SK-N-SH (cell line): ENCODE results near the gene BMPR1B.

Source experiments
- EP300 ChIP-seq, 2 experiments: IDR thresholded peaks; 2 replicates each; pipeline versions ENCODE4 v1.4.0 to v1.6.1; 2012; ENCODE audit warnings: borderline replicate concordance in 1 of 2, low read depth in 1 of 2, low read length in 1 of 2
- RXRA ChIP-seq: IDR thresholded peaks from 2 replicates; pipeline ENCODE4 v1.4.0; 2012; ENCODE audit warnings: low read depth, mild to moderate bottlenecking, borderline replicate concordance
- TCF12 ChIP-seq: IDR thresholded peaks from 2 replicates; pipeline ENCODE4 v1.4.0; 2012
- TF ChIP-seq, protein P1 (sequence below): fragments of 200-600 bp; sonication (generic); IDR thresholded peaks from 2 replicates; pipeline ENCODE4 v1.6.1; 2017; ENCODE audit warnings: antibody characterized with exemption, mild to moderate bottlenecking, moderate library complexity

DNA sequence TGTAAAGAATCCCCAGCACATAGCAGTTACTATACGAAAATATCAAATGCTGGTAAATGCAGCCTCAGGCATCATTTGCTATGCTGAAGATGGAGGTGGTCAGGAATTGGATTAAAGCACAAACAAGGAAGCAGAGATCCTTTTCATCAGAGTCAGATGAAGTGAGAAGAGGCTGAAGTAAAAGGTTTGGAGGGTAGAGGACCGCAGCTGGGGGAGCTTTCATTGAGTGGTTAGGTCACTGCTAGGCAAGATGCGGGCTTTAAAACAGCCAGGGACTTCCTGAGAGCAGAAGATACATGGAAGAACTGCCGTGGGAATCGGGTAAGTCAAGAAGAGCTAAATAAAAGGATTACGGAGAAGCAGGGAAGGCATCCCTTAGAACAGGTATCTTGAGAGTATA, 439.6 kb downstream of the BMPR1B start:
- TF ChIP-seq RXRA, result no peak
- TF ChIP-seq TCF12, result no peak
- TF ChIP-seq, protein P1, sequence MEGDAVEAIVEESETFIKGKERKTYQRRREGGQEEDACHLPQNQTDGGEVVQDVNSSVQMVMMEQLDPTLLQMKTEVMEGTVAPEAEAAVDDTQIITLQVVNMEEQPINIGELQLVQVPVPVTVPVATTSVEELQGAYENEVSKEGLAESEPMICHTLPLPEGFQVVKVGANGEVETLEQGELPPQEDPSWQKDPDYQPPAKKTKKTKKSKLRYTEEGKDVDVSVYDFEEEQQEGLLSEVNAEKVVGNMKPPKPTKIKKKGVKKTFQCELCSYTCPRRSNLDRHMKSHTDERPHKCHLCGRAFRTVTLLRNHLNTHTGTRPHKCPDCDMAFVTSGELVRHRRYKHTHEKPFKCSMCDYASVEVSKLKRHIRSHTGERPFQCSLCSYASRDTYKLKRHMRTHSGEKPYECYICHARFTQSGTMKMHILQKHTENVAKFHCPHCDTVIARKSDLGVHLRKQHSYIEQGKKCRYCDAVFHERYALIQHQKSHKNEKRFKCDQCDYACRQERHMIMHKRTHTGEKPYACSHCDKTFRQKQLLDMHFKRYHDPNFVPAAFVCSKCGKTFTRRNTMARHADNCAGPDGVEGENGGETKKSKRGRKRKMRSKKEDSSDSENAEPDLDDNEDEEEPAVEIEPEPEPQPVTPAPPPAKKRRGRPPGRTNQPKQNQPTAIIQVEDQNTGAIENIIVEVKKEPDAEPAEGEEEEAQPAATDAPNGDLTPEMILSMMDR, result no peak
- no peak for TF ChIP-seq EP300 (IDR thresholded peaks at IDR 0.05; ENCODE audit: borderline replicate concordance in 1 of 2, low read depth in 1 of 2, low read length in 1 of 2)
